ENCODE results near the gene ZCCHC17.

Gene ZCCHC17

DNA sequence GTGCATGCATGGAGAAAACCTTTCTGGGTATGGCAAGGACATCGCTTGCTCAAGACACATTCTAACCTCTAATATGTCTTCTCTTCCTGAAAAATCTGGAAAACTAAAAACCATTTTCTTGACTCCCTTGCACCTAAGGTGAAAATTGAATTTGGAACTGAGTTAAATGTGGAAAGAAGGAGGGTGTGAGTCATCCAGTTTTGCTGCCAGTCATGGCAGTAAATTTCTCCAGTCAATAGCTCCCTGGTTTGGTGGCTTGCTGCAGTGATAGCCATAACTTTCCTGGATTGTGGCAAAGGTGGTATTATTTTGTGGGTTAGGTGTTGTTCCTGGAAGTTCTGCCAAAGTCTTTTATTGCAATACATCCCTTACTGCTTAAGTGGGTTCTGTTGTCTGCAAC is 2.5 kb downstream of the ZCCHC17 start:
- no peaks in the 10 kb centered on the region for H3K27me3 ChIP-seq (ENCODE audit: insufficient read depth, low read length, poor library complexity, severe bottlenecking)
- no peaks in the 10 kb centered on the region for H3K9me3 ChIP-seq (ENCODE audit: insufficient read depth, low read depth, low read length)
- H3K9ac ChIP-seq (ENCODE audit: low read depth, low read length, poor library complexity, severe bottlenecking): no peak overlapping the region
- H3K36me3 ChIP-seq (ENCODE audit: insufficient read depth, low read length): no peaks in the 10 kb centered on the region
- H4K20me1 ChIP-seq (ENCODE audit: insufficient read depth, low read length, poor library complexity, severe bottlenecking): peaks cover 20% of the 10 kb centered on the region
- peaks cover 37% of the 10 kb centered on the region for H3K4me1 ChIP-seq (ENCODE audit: insufficient read depth, low read length, poor library complexity, severe bottlenecking)
- TF ChIP-seq, protein P1, sequence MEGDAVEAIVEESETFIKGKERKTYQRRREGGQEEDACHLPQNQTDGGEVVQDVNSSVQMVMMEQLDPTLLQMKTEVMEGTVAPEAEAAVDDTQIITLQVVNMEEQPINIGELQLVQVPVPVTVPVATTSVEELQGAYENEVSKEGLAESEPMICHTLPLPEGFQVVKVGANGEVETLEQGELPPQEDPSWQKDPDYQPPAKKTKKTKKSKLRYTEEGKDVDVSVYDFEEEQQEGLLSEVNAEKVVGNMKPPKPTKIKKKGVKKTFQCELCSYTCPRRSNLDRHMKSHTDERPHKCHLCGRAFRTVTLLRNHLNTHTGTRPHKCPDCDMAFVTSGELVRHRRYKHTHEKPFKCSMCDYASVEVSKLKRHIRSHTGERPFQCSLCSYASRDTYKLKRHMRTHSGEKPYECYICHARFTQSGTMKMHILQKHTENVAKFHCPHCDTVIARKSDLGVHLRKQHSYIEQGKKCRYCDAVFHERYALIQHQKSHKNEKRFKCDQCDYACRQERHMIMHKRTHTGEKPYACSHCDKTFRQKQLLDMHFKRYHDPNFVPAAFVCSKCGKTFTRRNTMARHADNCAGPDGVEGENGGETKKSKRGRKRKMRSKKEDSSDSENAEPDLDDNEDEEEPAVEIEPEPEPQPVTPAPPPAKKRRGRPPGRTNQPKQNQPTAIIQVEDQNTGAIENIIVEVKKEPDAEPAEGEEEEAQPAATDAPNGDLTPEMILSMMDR (conservative IDR thresholded peaks at IDR 0.05; ENCODE audit: low read length): no peak
- TF ChIP-seq EZH2phosphoT487 (IDR thresholded peaks at IDR 0.05; ENCODE audit: borderline replicate concordance): no peak
- H3K4me3 ChIP-seq (ENCODE audit: low read length, poor library complexity, severe bottlenecking): no peak overlapping the region
- peak overlapping the region; percentile 84 for H3K4me2 ChIP-seq (ENCODE audit: low read depth, low read length, poor library complexity, severe bottlenecking)
- H3F3A ChIP-seq (ENCODE audit: low read depth): no peaks in the 10 kb centered on the region
- no peaks in the 10 kb centered on the region for H3K9me2 ChIP-seq (replicated peaks; ENCODE audit: low read depth, low read length)
- H3K79me2 ChIP-seq (ENCODE audit: insufficient read depth, low read length): peaks cover 57% of the 10 kb centered on the region
- no peak overlapping the region for H2AFZ ChIP-seq (ENCODE audit: low read length)

DNA sequence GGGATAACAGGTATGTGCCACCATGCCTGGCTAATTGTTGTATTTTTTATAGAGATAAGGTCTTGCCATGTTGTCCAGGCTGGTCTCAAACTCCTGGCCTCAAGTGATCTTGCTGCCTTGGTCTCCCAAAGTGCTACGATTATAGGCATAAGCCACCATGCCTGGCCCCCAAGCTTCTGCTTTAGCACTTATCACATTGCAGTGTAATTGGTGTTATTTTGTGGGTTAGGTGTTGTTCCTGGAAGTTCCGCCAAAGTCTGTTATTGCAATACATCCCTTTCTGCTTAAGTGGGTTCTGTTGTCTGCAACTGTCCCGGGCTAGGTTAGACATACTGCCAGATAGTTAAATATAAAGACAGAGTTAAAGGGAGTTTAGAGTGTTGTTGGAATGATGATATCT is 3.4 kb downstream of the ZCCHC17 start:
- TF ChIP-seq EZH2phosphoT487 (IDR thresholded peaks at IDR 0.05; ENCODE audit: borderline replicate concordance): no peak
- TF ChIP-seq, protein P1 (conservative IDR thresholded peaks at IDR 0.05; ENCODE audit: low read length): no peak
- H3K4me1 ChIP-seq (ENCODE audit: insufficient read depth, low read length, poor library complexity, severe bottlenecking): peaks cover 33% of the 10 kb centered on the region

DNA sequence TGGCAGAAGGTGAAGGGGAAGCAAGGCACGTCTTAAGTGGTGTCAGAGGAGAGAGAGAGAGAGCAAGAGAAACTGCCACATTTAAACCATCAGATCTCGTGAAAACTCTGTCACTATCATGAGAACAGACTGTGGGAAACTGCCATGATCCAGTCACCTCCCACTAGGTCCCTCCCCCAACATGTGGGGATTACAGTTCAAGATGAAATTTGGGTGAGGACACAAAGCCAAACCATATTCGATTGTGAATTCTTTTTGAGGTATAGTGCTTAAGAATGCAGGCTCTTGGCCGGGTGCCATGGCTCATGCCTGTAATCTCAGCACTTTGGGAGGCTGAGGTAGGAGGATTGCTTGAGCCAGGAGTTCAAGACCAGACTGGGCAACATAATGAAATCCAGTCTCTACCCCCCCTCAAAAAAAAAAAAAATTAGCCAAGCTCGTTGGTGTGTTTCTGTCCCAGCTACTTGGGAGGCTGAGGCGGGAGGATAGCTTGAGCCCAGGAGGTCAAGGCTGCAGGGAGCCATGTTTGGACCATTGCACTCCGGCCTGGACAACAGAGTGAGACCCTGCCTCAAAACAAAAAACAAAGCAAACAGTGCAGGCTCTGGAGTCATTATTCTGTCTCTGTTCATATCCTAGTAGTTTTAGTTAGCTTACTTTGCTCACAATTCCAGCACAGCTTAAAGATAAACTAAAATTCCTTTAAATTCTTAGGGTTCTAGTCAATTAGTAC is 6.0 kb downstream of the ZCCHC17 start:
- H2AFZ ChIP-seq (ENCODE audit: low read length): no peak overlapping the region
- H3K9me2 ChIP-seq (replicated peaks; ENCODE audit: low read depth, low read length): no peaks in the 10 kb centered on the region
- no peak overlapping the region for H3K4me2 ChIP-seq (ENCODE audit: low read depth, low read length, poor library complexity, severe bottlenecking)
- H3K36me3 ChIP-seq (ENCODE audit: insufficient read depth, low read length): no peaks in the 10 kb centered on the region
- peaks cover 27% of the 10 kb centered on the region for H3K4me1 ChIP-seq (ENCODE audit: insufficient read depth, low read length, poor library complexity, severe bottlenecking)
- peaks cover 29% of the 10 kb centered on the region for H3K79me2 ChIP-seq (ENCODE audit: insufficient read depth, low read length)
- no peaks in the 10 kb centered on the region for H3K27me3 ChIP-seq (ENCODE audit: insufficient read depth, low read length, poor library complexity, severe bottlenecking)
- peaks cover 4% of the 10 kb centered on the region for H4K20me1 ChIP-seq (ENCODE audit: insufficient read depth, low read length, poor library complexity, severe bottlenecking)
- no peaks in the 10 kb centered on the region for H3F3A ChIP-seq (ENCODE audit: low read depth)
- H3K9me3 ChIP-seq (ENCODE audit: insufficient read depth, low read depth, low read length): no peaks in the 10 kb centered on the region
- TF ChIP-seq, protein P1 (conservative IDR thresholded peaks at IDR 0.05; ENCODE audit: low read length): no peak
- no peak for TF ChIP-seq EZH2phosphoT487 (IDR thresholded peaks at IDR 0.05; ENCODE audit: borderline replicate concordance)
- H3K9ac ChIP-seq (ENCODE audit: low read depth, low read length, poor library complexity, severe bottlenecking): no peak overlapping the region
- no peak overlapping the region for H3K4me3 ChIP-seq (ENCODE audit: low read length, poor library complexity, severe bottlenecking)

More for the DNA sequence above, 3.4 kb downstream of the ZCCHC17 start:
- Histone ChIP-seq H3K9ac (ENCODE audit: low read depth, low read length, poor library complexity, severe bottlenecking) (no peak overlapping the region), H3K4me3 (ENCODE audit: low read length, poor library complexity, severe bottlenecking) (no peak overlapping the region), H2AFZ (ENCODE audit: low read length) (no peak overlapping the region), H3K27me3 (ENCODE audit: insufficient read depth, low read length, poor library complexity, severe bottlenecking) (no peaks in the 10 kb centered on the region), H3K79me2 (ENCODE audit: insufficient read depth, low read length) (peaks cover 52% of the 10 kb centered on the region), H3K9me2 (replicated peaks; ENCODE audit: low read depth, low read length) (no peaks in the 10 kb centered on the region), H3K4me2 (ENCODE audit: low read depth, low read length, poor library complexity, severe bottlenecking) (peak overlapping the region; percentile 84), H3K36me3 (ENCODE audit: insufficient read depth, low read length) (no peaks in the 10 kb centered on the region), H4K20me1 (ENCODE audit: insufficient read depth, low read length, poor library complexity, severe bottlenecking) (peaks cover 14% of the 10 kb centered on the region), H3F3A (ENCODE audit: low read depth) (no peaks in the 10 kb centered on the region), H3K9me3 (ENCODE audit: insufficient read depth, low read depth, low read length) (no peaks in the 10 kb centered on the region)

Measured in Loucy (cell line).